Thyroid gland (tissue), 4 donors: ENCODE measurements around the gene CYP11A1. TPM values are rescaled to one million over a fixed set of nuclear protein-coding genes. Genes with fewer than 3 reads are reported as not detected.

Experiments used
- DNase-seq, 2 donors: peaks; one replicate each; pipeline ENCODE4 v3.0.0-alpha.2; 2019
- H3K27ac ChIP-seq, 3 donors: fragments of 200-600 bp; sonication (generic); 1 replicate in 2 of 3; 2 replicates in 1 of 3; pipeline ENCODE4 v1.5.1; 2016 to 2019; ENCODE audit warnings: mild to moderate bottlenecking in 1 of 3, moderate library complexity in 1 of 3
- H3K27me3 ChIP-seq: fragments of 200-600 bp; sonication (generic); one replicate; pipeline ENCODE4 v1.5.1; 2019
- H3K36me3 ChIP-seq, 2 donors: fragments of 200-600 bp; sonication (generic); one replicate each; pipeline ENCODE4 v1.5.1; 2016 to 2019
- H3K4me1 ChIP-seq, 2 donors: fragments of 200-600 bp; sonication (generic); one replicate each; pipeline ENCODE4 v1.5.1; 2017 to 2019
- H3K4me3 ChIP-seq, 3 donors: fragments of 200-600 bp; sonication (generic); replicated peaks in 1 of 3; 1 replicate in 2 of 3; 2 replicates in 1 of 3; pipeline ENCODE4 v1.5.1; 2016; ENCODE audit warnings: mild to moderate bottlenecking in 1 of 3
- H3K9me3 ChIP-seq: fragments of 200-600 bp; sonication (generic); one replicate; pipeline ENCODE4 v1.5.1; 2017
- POLR2A ChIP-seq, 2 donors: fragments of 450-650 bp; IDR thresholded peaks; one replicate each; pipeline ENCODE4 v1.6.1; 2017; ENCODE audit warnings: antibody characterized with exemption in 2 of 2, mild to moderate bottlenecking in 2 of 2, moderate library complexity in 1 of 2
- WGBS, 2 donors: methylation state at CpG; one replicate each; pipeline ENCODE4 v1.1.5; 2017; 5-methylcytosine and 5-hydroxymethylcytosine counted together
- intact Hi-C: fragments of 100-400 bp; cut with DNase I; formaldehyde crosslinking; loops from one replicate; pipeline ENCODE4 v1.15.1; 2023
- total RNA-seq, 4 donors: library from RNA; depleted of rRNA; stranded (reverse); fragments of >200 nt; gene quantifications; one replicate each; pipeline ENCODE4 v1.2.3, GENCODE V29; 2016
- TF ChIP-seq, protein P1 (sequence below), 6 experiments: fragments of 200-600 bp in 3 of 6; fragments of 450-650 bp in 3 of 6; sonication (generic) in 3 of 6; IDR thresholded peaks; one replicate each; pipeline ENCODE4 v1.5.1; 2016 to 2019; ENCODE audit warnings: antibody characterized with exemption in 6 of 6, mild to moderate bottlenecking in 2 of 6, inconsistent platforms in 1 of 6, moderate library complexity in 1 of 6

CYP11A1 gene
- total RNA-seq, 4 donors from 2014 or later, result 0.54 to 1.2 (median 0.56) TPM; not detected in 1

GRCh38 chr15:74381190-74381453 lies 13.7 kb upstream of the CYP11A1 start:
- TF ChIP-seq POLR2A (IDR thresholded peaks at IDR 0.05), result no peak
- TF ChIP-seq, protein P1, sequence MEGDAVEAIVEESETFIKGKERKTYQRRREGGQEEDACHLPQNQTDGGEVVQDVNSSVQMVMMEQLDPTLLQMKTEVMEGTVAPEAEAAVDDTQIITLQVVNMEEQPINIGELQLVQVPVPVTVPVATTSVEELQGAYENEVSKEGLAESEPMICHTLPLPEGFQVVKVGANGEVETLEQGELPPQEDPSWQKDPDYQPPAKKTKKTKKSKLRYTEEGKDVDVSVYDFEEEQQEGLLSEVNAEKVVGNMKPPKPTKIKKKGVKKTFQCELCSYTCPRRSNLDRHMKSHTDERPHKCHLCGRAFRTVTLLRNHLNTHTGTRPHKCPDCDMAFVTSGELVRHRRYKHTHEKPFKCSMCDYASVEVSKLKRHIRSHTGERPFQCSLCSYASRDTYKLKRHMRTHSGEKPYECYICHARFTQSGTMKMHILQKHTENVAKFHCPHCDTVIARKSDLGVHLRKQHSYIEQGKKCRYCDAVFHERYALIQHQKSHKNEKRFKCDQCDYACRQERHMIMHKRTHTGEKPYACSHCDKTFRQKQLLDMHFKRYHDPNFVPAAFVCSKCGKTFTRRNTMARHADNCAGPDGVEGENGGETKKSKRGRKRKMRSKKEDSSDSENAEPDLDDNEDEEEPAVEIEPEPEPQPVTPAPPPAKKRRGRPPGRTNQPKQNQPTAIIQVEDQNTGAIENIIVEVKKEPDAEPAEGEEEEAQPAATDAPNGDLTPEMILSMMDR (IDR thresholded peaks at IDR 0.05), result no peak
- no peak for DNase-seq
- intact Hi-C loops, result loop anchor here (10.0 kb wide), 1 partner anchor 234 kb away; the partner anchor contains the start of gene CLK3
- no peaks in the 10 kb centered on the region for H3K9me3 ChIP-seq
- no peaks in the 10 kb centered on the region for H3K36me3 ChIP-seq
- H3K27me3 ChIP-seq, result no peaks in the 10 kb centered on the region
- H3K4me1 ChIP-seq, result peaks cover 0 to 3% of the 10 kb centered on the region in 2 donors
- no peak overlapping the region for H3K4me3 ChIP-seq
- no peak overlapping the region for H3K27ac ChIP-seq
- WGBS, 2 donors, result 64 to 74% methylated on average over 2 of the region's 2 CpGs

- Histone ChIP-seq H3K4me3 (no peak overlapping the region), H3K36me3 (no peaks in the 10 kb centered on the region), H3K27ac (no peak overlapping the region), H3K27me3 (no peaks in the 10 kb centered on the region), H3K9me3 (no peaks in the 10 kb centered on the region), H3K4me1 (peaks cover 0 to 3% of the 10 kb centered on the region in 2 donors)
- TF ChIP-seq POLR2A (IDR thresholded peaks at IDR 0.05), result no peak
- TF ChIP-seq, protein P1 (IDR thresholded peaks at IDR 0.05), result no peak
- no peak for DNase-seq
- intact Hi-C loops, result loop anchor here (10.0 kb wide), 1 partner anchor 234 kb away; the partner anchor contains the start of gene CLK3
- WGBS, 2 donors, result 74 to 79% methylated on average over 12 of the region's 12 CpGs
These were observed 13.1 kb upstream of the CYP11A1 start for GRCh38 chr15:74380361-74381189.

GRCh38 chr15:74378848-74379247 lies 11.4 kb upstream of the CYP11A1 start:
- DNase-seq, result no peak
- H3K36me3 ChIP-seq, result no peaks in the 10 kb centered on the region
- TF ChIP-seq, protein P1 (IDR thresholded peaks at IDR 0.05), result no peak
- TF ChIP-seq POLR2A (IDR thresholded peaks at IDR 0.05), result no peak
- H3K27ac ChIP-seq, result no peak overlapping the region
- no peaks in the 10 kb centered on the region for H3K27me3 ChIP-seq
- intact Hi-C loops, result no loop called here
- H3K4me1 ChIP-seq, result peaks cover 5 to 9% of the 10 kb centered on the region in 2 donors
- H3K4me3 ChIP-seq, result no peak overlapping the region
- 56 to 61% methylated on average over 8 to 9 of the region's 9 CpGs for WGBS, 2 donors
- H3K9me3 ChIP-seq, result no peaks in the 10 kb centered on the region

DNA sequence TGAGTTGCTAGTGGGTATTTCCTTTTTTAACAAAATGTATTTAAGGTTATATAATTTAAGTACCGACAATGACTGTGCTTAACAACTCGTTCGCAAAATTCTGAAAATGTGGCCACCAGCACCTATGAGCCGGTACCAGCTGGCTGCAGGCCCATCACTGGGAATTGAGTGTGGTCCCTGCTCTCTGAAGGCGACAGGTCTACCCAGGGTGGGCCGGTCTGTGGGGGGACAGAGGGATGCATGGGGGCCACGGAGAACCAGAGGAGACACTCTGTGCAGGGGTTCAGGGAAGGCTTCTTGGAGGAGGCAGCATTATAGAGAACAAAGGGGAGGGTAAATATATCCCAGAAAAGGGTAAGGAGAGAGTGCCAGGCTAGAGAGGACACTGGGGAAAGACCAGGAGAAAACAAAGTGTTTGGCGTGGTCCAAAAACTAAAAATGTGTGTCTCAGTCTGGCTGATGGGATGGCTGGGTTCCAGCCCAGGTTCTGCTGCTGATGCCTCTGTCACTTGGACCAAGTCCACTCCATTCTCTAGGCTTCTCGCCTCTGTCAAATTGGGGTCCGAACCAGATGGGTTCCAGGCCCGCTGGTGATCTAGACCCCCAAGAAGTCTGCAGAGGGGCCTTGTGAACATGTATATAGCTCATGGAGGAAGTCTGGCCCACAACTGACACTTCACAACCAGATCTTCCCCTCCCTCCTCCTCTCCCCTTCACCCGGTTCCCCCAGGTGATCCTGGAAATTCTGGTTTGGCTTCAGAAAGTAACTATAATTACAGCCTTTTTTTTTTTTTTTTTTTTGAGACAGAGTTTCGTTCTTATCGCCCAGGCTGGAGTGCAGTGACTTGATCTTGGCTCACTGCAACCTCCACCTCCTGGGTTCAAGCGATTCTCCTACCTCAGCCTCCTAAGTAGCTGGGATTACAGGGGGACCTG lies 10.7 kb upstream of the CYP11A1 start:
- no peaks in the 10 kb centered on the region for H3K36me3 ChIP-seq
- H3K27me3 ChIP-seq, result no peaks in the 10 kb centered on the region
- WGBS, 2 donors, result 85 to 87% methylated on average over 15 of the region's 15 CpGs
- no peaks in the 10 kb centered on the region for H3K9me3 ChIP-seq
- no peak for TF ChIP-seq POLR2A (IDR thresholded peaks at IDR 0.05)
- TF ChIP-seq, protein P1 (IDR thresholded peaks at IDR 0.05), result no peak
- intact Hi-C loops, result no loop called here
- no peak overlapping the region for H3K4me3 ChIP-seq
- H3K4me1 ChIP-seq, result peaks cover 7 to 11% of the 10 kb centered on the region in 2 donors
- no peak for DNase-seq
- no peak overlapping the region for H3K27ac ChIP-seq
